KBM-7 (cell line): Measurements from ENCODE around the gene NUDT10.
"Not testable (repeated sequence)": the region's sequence is repeated elsewhere in the genome, so short reads cannot be mapped to it uniquely, and the experiment has no call there.

ENCODE experiments used
- DNase-seq: peaks from one replicate; pipeline ENCODE4 v3.0.0-alpha.2; 2015
- in situ Hi-C: fragments of 300-500 bp; cut with MboI; formaldehyde crosslinking; loops from 2 replicates; pipeline ENCODE4 v1.14.3; 2020; ENCODE audit warnings: low sequenced_read_pairs, low pct_unique_long_range_greater_than_20kb, mixed read lengths

NUDT10 gene

DNA sequence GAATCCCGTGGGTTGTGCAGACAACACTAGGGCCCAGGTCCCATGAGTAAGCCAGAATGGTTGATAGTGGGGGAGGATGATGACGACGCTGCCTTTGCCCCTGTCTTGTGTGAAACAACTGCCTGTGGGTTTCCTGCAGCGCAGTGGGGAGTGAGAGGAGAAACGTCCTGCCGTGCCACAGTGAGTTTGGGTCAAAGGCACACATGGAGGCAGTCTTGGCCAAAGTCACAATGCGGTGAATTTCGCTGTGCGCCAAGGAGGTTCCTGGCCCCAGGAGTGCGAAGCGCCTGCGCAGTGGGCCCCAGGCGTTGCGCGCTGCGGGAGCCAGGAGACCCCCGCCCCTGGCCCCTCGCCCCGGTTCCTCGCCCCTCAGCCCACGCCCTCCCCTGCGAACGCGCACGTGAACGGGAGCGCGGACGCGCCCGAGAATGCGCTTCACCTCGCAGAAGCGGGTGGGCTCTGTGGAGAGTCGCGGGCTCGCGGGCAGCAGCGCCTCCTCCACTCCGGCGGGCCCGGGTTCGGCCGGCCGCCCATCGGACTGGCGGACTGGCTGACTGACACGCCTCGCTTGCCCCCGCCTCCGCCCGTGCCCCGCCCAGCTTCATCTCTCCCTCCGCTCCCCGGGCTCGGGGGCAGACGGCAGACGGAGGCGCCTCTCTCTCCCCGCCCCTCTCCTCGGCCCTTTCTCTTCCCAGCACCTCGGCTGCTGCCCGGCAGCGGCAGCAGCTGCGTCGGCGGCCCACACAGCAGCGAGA lies at the start of gene NUDT10:
NUDT10 (plus strand) TSS at position 635 of the 755 bp plus-strand sequence. CDS start 144 bp downstream, outside the sequence.
- DNase-seq = peak; percentile 42

GRCh38 chrX:51292421-51292820 lies 40.2 kb upstream of the NUDT10 start:
- in situ Hi-C loops = no loop called here

More for the DNA sequence above, at the start of gene NUDT10:
- in situ Hi-C loops = no loop called here

GRCh38 chrX:51296138-51296537 lies 36.5 kb upstream of the NUDT10 start:
- DNase-seq = no peak
- in situ Hi-C loops = no loop called here

More at GRCh38 chrX:51292421-51292820, 40.2 kb upstream of the NUDT10 start:
- no peak for DNase-seq

DNA sequence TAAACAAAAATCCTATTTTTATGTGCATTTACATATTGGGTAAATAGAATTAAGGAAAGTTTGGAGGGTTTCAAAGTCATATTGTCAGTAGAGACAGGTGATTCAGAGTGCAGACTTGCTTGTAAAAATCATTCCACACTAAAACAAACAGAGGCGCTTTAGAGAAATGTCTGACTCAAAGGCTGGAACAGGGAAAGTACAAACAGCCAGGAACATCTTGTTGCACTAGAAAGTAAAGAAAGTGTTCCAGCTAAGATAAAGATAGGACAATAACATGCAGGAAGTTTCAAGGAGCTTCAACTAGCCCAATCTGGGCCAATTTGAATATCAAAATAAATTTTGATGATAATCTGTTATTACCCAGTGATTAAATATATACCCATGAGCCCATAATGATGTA lies 16.4 kb upstream of the NUDT10 start:
- in situ Hi-C loops = no loop called here
- DNase-seq = no peak

GRCh38 chrX:51332943-51333785 lies 542 bp downstream of the NUDT10 start:
- in situ Hi-C loops = not testable (repeated sequence)

DNA sequence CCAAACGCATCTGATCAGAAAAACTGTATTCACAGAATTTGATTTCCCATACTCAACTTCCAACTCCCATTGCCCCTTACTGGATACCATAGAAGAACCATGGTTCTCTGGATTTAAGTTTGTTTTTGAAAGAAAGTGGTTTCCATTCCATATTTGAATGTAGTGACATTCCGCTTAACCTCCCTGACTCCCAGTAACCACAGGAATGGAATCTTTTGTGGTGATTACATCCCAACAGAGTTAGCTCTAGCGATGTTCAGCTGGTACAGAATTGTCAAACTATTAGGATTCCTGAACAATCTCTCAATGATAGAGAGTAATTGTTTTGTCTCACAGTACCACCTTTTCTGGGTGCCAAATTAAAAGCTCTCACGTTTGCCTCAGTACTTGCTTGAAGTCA lies 1.7 kb downstream of the NUDT10 start:
- in situ Hi-C loops = no loop called here
- no peak for DNase-seq

More at GRCh38 chrX:51332943-51333785, 542 bp downstream of the NUDT10 start:
- not testable (repeated sequence) for DNase-seq

DNA sequence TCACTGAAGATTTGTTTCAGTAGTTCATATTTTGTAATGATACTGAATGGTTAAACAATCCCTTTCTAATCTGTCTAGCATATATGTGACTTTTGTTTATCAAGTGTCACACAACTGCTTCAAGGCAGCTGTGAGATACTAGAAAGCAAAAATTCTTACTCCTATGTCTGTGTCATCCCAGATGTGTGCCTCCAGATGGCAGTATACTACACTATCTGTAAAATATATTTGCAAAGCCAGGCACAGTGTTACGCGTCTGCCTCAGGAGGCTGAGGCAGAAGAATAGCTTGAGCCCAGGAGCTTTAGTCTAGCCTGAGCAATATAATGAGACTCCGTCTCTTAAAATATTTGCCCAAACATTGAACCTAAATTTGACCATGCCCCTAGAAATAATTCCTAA lies 4.0 kb downstream of the NUDT10 start:
- in situ Hi-C loops = no loop called here
- DNase-seq = peak; percentile 52

DNA sequence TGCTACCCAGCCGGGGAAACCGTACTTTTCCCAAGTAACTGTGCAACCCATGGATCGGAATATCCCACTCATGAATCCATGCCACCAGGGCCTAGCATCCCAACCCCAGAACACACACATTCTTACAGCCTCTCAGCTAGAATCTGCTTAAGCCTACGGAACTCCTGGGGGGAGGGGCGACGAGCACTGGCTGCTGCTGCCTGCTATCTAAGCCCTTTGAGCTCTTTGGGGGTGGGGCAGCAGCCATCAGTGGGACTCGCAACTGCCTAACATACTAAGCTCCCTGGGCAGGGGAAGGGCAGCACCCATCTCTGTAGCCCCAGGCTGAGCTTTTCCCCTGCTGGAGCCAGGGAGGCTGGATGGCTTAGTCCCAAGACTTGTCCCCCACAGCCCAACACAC lies 28.6 kb downstream of the NUDT10 start:
- DNase-seq = no peak
- in situ Hi-C loops = no loop called here

GRCh38 chrX:51376672-51377071 lies 44.0 kb downstream of the NUDT10 start:
- in situ Hi-C loops = no loop called here
- no peak for DNase-seq
